Measurements from ENCODE around the gene ELFN1.

ELFN1 gene

GRCh38 chr7:1739593-1739992 lies 69.5 kb downstream of the ELFN1 start:
- DNase-seq (ENCODE audit: low read depth in 2 of 3, low spot score in 2 of 3) = no peak

DNA sequence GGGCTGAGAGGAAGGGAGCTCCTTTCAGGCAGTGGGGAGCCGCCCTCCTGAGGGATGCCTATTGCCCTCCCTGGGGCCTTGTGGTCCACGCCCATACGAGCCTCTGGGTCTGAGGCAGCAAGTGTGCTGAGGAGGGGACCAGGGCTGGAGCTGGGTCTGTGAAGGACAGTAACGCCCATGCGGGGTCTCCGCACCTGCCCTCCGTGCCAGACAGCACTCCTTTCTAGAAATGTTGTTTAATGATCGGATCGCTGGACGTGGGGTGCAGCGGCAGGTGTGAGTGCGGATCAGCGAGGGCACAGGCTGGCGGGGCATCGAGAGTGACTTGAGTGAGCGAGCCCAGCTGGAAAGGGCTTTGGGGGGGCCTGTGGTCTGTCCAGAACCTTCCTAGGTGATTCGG lies 70.1 kb downstream of the ELFN1 start:
- no peak for DNase-seq (ENCODE audit: low read depth in 2 of 3, low spot score in 2 of 3)

GRCh38 chr7:1741246-1741645 lies 71.2 kb downstream of the ELFN1 start:
- DNase-seq (ENCODE audit: low read depth in 2 of 3, low spot score in 2 of 3) = no peak

DNA sequence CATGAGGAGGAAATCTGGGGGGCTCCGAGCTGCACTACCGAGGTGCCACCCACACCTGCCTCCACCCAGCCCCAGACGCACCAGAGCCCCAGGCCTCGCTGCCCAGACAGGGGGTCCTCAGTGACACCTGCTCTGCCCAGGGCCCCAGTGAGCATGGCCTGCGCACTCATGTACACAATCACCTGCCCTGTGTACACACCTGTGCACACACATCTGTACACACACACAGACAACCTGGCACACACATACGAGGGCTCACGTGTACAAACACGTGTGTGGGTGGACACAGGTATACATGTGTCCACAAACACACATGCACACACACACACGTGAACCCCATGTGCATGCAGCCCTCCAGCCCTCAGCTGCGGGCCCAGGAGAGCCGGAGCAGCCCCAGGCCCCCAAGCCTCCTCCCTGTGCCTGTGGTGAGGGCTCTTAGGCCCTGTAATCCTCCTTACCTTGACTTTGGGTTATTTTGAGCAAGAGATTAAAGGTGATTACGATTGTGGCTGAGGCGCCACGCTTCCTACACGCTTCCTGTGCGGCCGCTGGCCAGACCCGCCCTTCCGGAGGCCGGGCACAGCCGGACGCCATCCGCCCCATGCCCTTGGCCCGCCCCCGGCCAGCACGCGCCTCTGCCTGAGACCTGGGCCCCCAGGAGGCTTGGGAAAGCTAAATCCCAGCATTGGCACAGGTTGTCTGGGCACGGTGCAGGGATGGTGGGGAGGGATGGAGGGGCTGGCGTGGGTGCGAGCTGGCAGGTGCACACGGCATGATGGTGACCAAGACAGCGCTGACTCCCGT lies 71.9 kb downstream of the ELFN1 start:
- no peak for DNase-seq (ENCODE audit: low read depth in 2 of 3, low spot score in 2 of 3)

GRCh38 chr7:1742555-1743303 lies 72.7 kb downstream of the ELFN1 start:
- no peak for DNase-seq (ENCODE audit: low read depth in 2 of 3, low spot score in 2 of 3)

DNA sequence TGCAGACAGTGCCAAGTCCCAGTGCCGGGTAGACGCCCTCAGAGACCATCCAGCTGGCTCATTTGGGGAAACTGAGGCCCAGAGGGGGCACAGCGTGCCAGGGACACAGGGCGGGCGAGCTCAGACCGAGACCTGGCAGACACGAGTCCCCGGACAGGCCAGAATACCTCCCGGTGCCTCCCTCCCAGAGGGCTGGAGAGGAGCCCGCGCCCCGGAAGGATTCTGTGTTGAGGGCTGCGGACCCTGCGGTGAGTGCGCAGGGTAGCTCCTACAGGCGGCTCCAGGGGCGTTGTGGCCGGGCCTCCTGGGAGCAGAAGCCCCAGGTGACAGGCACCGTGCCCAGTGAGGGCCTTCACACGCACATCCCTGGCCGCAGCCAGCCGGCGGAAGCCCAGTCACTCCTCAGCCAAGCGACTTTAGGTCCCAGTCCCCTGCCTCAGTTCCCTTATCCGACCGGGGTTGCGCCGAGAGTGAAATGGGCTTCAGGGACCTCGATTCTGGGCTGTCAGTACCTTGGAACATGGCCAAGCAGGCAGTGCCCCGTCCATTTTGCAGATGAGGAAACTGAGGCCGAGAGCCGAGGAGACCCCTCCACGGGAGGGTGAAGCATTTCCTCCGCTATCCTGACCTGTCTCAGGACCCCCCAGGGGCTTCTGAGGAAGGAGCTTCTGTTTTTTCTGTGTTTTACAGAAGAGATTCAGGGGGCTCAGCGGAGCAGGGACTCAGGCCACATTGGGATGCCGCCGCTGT lies 73.6 kb downstream of the ELFN1 start:
- no peak for DNase-seq (ENCODE audit: low read depth in 2 of 3, low spot score in 2 of 3)

- no peak for DNase-seq (ENCODE audit: low read depth in 2 of 3, low spot score in 2 of 3)
These were observed 74.4 kb downstream of the ELFN1 start for GRCh38 chr7:1744296-1745017.

GRCh38 chr7:1745018-1745532 lies 75.0 kb downstream of the ELFN1 start:
- no peak for DNase-seq (ENCODE audit: low read depth in 2 of 3, low spot score in 2 of 3)

DNA sequence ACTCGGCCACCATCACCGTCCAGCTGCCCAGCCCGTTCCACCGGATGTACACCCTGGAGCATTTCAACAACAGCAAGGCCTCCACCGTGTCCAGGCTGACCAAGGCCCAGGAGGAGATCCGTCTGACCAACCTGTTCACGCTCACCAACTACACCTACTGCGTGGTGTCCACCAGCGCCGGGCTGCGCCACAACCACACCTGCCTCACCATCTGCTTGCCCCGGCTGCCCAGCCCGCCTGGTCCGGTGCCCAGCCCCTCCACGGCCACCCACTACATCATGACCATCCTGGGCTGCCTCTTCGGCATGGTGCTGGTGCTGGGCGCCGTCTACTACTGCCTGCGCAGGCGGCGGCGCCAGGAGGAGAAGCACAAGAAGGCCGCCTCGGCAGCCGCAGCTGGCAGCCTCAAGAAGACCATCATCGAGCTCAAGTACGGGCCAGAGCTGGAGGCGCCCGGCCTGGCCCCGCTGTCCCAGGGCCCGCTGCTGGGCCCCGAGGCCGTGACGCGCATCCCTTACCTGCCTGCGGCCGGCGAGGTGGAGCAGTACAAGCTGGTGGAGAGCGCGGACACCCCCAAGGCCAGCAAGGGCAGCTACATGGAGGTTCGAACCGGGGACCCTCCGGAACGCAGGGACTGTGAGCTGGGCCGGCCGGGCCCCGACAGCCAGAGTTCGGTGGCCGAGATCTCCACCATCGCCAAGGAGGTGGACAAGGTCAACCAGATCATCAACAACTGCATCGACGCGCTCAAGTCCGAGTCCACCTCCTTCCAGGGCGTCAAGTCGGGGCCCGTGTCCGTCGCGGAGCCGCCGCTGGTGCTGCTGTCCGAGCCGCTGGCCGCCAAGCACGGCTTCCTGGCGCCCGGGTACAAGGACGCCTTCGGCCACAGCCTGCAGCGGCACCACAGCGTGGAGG lies 75.8 kb downstream of the ELFN1 start:
- no peak for DNase-seq (ENCODE audit: low read depth in 2 of 3, low spot score in 2 of 3)

- DNase-seq (ENCODE audit: low read depth in 2 of 3, low spot score in 2 of 3) = no peak
These were observed 76.5 kb downstream of the ELFN1 start for GRCh38 chr7:1746491-1746975.

GRCh38 chr7:1747004-1747801 lies 77.1 kb downstream of the ELFN1 start:
- DNase-seq (ENCODE audit: low read depth in 2 of 3, low spot score in 2 of 3) = no peak

DNA sequence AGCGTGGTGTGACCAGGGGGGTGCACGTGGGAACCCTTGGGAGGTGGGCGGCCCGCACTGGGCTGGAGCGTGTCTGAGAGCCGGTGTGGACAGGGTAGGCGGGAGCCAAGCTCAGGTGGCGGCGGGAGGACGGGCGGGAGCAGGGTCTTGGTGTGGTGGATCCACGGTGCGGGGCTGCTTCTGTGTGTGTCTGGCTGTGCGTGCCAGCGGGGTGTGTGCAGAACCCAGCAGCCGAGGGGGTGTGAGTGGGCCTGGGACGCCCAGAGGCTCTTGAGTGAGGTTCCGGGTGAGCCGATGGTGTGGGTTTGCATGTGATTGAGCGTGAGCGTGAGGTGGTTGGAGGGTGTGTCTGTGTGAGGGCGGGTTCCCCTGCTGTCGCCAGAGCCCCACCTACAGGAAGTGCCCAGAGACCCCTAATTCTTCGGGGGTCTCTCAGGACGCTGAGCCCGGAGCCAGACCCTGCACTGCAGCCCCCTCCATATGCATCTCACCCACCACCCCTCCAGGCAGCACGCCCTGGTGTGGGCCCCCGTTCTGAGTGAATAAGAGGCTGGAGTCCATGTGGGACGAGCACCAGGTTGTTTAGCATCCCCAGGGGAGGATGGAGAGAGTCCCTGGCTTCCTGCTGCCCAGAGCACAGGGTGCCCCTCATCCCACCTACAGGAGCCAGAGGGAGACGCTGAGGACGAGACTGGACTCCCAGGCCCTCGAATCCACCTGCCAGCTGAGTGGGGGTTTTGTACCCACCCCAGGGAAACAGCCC lies 78.2 kb downstream of the ELFN1 start:
- DNase-seq (ENCODE audit: low read depth in 2 of 3, low spot score in 2 of 3) = no peak

DNA sequence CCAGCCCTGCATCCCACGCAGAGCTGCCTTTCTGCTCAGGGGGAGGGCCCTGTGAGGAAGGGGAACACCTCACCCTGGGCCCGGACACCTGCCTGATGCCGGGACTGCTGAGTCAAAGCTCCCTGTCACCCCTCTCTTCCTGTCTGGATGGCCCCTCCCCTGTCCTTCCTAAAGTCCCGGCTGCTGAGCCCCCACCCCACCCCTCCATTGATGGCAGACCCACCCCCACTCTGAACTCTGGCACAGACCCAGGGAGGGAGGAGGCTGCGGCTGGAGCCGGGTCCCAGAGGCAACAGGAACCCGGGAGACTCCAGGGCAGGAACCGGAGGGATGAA lies 78.7 kb downstream of the ELFN1 start:
- DNase-seq (ENCODE audit: low read depth in 2 of 3, low spot score in 2 of 3) = no peak

GRCh38 chr7:1749351-1749863 lies 79.3 kb downstream of the ELFN1 start:
- DNase-seq (ENCODE audit: low read depth in 2 of 3, low spot score in 2 of 3) = no peak

DNA sequence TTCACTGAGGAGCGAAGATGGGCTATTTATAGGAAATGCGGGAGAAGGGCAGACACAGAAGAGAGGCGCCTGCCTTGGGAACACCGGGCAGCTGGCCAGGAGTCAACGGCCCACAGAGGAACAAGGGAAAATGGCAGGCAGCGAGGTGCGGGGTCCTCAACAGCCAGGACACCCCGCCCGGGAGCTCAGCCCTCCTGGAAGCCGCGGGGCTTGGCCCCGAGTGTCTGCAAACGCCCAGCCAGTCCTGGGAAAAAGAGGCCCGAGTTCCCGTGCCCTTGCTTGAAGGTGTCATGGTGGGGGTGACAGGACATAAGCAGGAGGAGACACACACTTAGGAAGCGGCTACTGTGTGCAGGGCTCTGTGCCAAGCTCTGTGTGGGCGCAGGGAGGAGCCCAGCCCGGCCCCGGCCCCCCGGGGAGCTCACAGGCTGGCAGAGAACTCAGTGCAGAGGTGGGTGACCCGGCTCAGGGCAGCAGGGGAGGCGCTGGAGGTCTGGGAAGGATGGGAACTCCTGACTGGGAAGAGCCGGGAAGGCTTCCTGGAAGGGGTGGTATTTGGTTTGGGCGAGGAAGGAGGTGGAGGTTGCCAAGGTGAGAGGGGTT lies 79.9 kb downstream of the ELFN1 start:
- DNase-seq (ENCODE audit: low read depth in 2 of 3, low spot score in 2 of 3) = no peak

DNA sequence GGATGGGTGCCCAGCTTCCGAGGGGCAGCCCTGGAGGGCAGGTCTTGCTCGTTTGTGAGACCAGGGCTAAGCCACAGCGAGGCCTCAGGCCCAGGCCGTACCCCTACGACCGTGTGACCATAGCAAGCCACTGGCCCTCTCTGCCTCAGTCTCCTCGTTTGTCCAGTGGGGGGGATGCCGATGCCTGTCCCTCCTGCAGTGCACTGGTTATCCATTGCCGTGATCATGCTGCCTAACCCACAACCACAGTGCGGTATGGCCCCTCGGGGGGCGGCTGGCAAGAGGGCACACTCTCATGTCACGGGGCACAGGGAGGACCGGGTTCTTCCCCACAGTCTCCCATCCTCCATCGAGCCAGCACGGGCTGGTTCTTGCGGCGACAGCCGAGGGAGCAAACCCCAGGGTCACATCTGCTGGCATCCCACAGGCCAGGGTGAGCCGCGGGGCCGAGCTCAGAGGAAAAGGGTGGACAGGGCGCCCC lies 80.5 kb downstream of the ELFN1 start:
- no peak for DNase-seq (ENCODE audit: low read depth in 2 of 3, low spot score in 2 of 3)

- DNase-seq (ENCODE audit: low read depth in 2 of 3, low spot score in 2 of 3) = no peak
These were observed 82.0 kb downstream of the ELFN1 start for GRCh38 chr7:1752111-1752510.
